ENCODE measurements around the gene ABLIM1. TPM values are rescaled to one million over a fixed set of nuclear protein-coding genes. Genes with fewer than 3 reads are reported as not detected.
A peak's percentile ranks its signal among the peaks of the same experiment; 100 is the strongest.

ABLIM1 gene
- total RNA-seq, 1 experiment from 2014 or later = 62.1 TPM

DNA sequence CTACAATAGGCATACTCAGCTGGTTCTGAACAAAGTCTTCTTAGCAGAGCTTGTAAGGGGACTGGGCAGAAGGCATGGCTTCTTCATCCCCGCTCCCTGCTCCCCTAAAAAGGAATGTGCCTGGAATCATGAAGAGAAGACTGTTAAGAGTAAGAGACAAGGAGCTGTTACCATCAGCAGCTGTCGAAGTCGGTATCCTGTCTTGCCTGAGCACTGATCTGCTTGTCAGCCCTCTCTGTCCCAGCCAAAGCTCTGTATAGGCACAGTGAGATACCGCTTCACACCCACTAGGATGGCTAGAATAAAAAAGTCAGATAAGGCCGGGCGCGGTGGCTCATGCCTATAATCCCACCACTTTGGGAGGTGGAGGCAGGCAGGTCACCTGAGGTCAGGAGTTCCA lies 2.4 kb downstream of the ABLIM1 start (continued):
- TF ChIP-seq, protein P1, sequence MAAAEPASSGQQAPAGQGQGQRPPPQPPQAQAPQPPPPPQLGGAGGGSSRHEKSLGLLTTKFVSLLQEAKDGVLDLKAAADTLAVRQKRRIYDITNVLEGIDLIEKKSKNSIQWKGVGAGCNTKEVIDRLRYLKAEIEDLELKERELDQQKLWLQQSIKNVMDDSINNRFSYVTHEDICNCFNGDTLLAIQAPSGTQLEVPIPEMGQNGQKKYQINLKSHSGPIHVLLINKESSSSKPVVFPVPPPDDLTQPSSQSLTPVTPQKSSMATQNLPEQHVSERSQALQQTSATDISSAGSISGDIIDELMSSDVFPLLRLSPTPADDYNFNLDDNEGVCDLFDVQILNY (CRISPR knock-in tag; IDR thresholded peaks at IDR 0.05) = no peak

DNA sequence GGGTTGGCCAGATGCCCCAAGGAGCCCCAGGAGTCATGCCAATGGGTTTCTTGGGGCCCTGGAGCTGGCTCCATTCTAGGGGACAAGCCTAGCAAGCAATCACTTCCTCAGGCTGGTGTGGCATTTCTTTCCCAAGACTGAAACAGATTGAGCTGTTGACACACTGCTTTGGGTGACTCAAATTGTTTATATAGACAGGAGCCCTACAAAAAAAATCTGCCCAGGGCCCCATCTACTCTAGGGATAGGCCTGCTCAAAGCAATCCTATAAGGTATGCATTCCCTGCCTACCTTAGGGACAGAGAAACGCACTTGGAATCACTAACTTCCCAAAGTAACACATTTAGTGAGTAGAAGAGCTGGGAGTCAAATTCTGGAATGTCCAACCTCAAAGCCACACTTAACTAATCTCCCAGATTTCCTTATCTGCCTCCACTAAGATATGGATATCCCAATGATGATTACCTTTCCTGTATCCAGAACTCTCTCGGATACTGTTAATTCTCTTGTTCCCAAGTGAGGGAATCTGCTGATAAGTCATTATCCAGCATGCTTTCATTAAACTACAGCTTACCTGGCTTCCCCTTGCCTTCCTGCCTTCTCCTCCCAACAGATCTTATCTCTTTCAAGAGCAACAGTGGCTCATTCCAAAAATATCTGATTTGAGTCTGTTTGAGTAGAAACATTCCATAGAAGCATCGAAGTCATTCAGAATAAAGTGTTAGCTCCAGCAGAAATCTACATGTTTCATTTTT lies 3.1 kb downstream of the ABLIM1 start:
- ATAC-seq (no peak), DNase-seq (ENCODE audit: low spot score) (no peak)
- no peaks in the 10 kb centered on the region for H3K36me3 Mint-ChIP-seq
- TF ChIP-seq NR2C2 (CRISPR knock-in tag; IDR thresholded peaks at IDR 0.05) = no peak
- TF ChIP-seq, protein P2, sequence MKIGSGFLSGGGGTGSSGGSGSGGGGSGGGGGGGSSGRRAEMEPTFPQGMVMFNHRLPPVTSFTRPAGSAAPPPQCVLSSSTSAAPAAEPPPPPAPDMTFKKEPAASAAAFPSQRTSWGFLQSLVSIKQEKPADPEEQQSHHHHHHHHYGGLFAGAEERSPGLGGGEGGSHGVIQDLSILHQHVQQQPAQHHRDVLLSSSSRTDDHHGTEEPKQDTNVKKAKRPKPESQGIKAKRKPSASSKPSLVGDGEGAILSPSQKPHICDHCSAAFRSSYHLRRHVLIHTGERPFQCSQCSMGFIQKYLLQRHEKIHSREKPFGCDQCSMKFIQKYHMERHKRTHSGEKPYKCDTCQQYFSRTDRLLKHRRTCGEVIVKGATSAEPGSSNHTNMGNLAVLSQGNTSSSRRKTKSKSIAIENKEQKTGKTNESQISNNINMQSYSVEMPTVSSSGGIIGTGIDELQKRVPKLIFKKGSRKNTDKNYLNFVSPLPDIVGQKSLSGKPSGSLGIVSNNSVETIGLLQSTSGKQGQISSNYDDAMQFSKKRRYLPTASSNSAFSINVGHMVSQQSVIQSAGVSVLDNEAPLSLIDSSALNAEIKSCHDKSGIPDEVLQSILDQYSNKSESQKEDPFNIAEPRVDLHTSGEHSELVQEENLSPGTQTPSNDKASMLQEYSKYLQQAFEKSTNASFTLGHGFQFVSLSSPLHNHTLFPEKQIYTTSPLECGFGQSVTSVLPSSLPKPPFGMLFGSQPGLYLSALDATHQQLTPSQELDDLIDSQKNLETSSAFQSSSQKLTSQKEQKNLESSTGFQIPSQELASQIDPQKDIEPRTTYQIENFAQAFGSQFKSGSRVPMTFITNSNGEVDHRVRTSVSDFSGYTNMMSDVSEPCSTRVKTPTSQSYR (CRISPR knock-in tag; IDR thresholded peaks at IDR 0.05) = no peak
- no peak for TF ChIP-seq ZNF423 (CRISPR knock-in tag; IDR thresholded peaks at IDR 0.05)
- no peak for TF ChIP-seq ZBTB21 (CRISPR knock-in tag; IDR thresholded peaks at IDR 0.05; ENCODE audit: borderline replicate concordance)
- H3K27ac Mint-ChIP-seq = no peak overlapping the region
- no peaks in the 10 kb centered on the region for H3K27me3 Mint-ChIP-seq (ENCODE audit: low read depth)
- ChIA-PET CTCF (interaction anchor here (2.3 kb wide), 1 partner anchor 40 kb away, joined by 5 read pairs; no protein-coding TSS in a partner anchor), POLR2A (no interaction called here)
- H3K9me3 Mint-ChIP-seq = no peaks in the 10 kb centered on the region
- H3K4me3 Mint-ChIP-seq = no peak overlapping the region
- H3K4me1 Mint-ChIP-seq = peaks cover 3% of the 10 kb centered on the region; the same call in 1 of the 2 replicates

DNA sequence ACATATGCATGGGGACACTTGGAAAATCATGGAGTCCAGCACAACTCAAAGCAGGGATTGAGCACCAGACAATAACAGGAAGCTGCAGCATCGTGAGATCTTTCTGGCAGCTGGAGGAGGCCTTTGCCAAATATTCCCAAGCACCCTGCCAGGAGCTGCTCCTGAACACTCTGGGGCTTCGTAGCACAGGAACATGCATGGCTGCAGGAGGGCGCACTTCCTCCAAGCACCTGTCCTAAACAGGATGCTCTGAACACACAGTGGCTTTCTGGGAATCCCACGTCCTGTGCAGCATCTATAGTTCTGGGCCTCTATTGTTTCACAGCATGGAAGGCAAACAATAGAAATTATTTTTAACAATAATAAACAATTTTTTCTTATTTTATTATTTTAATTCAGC lies 4.1 kb downstream of the ABLIM1 start:
- POLR2A ChIA-PET = no interaction called here
- Mint-ChIP-seq H3K4me1 (no peaks in the 10 kb centered on the region), H3K27me3 (ENCODE audit: low read depth) (no peaks in the 10 kb centered on the region), H3K9me3 (no peaks in the 10 kb centered on the region), H3K36me3 (no peaks in the 10 kb centered on the region), H3K4me3 (no peak overlapping the region), H3K27ac (no peak overlapping the region)
- CTCF ChIA-PET = interaction anchor here (0.7 to 2.3 kb wide), 4 partner anchors 10 to 184 kb away, joined by 3 to 6 read pairs (median 4); no protein-coding TSS in a partner anchor
- TF ChIP-seq, protein P3, sequence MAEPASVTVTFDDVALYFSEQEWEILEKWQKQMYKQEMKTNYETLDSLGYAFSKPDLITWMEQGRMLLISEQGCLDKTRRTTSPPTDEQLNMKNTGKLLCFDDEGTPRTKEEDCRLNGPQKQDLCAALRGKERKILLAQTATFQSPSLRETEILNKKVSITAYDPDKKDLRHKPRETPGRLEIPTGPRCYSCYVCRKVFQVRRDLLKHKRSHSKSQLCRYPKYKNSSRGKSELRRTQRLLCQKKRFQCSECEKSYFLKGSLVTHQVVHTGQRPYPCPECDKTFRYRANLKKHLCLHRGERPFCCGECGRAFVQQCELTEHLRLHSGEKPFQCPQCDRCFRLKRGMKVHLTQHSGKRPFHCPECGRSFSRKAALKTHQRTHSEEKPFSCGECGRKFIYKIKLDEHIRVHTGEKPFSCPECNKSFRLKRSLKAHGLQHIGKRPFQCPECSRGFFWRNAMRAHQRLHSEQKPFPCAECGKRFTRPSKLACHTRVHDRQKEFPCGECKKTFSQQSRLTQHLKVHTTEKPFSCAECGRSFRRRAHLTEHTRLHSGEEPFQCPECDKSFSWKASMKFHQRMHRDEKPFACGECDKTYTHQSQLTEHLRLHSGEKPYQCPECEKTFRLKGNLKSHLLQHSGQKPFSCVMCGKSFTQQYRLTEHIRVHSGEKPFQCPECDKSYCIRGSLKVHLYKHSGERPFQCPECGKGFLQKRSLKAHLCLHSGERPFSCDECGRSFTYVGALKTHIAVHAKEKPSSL (CRISPR knock-in tag; conservative IDR thresholded peaks at IDR 0.05) = no peak
- TF ChIP-seq CBFB (CRISPR knock-in tag; IDR thresholded peaks at IDR 0.05; ENCODE audit: low read depth) (no peak), JAZF1 (CRISPR knock-in tag; IDR thresholded peaks at IDR 0.05) (no peak), ZNF121 (CRISPR knock-in tag; IDR thresholded peaks at IDR 0.05) (no peak), JUN (CRISPR knock-in tag; IDR thresholded peaks at IDR 0.05) (no peak)
- TF ChIP-seq, protein P4, sequence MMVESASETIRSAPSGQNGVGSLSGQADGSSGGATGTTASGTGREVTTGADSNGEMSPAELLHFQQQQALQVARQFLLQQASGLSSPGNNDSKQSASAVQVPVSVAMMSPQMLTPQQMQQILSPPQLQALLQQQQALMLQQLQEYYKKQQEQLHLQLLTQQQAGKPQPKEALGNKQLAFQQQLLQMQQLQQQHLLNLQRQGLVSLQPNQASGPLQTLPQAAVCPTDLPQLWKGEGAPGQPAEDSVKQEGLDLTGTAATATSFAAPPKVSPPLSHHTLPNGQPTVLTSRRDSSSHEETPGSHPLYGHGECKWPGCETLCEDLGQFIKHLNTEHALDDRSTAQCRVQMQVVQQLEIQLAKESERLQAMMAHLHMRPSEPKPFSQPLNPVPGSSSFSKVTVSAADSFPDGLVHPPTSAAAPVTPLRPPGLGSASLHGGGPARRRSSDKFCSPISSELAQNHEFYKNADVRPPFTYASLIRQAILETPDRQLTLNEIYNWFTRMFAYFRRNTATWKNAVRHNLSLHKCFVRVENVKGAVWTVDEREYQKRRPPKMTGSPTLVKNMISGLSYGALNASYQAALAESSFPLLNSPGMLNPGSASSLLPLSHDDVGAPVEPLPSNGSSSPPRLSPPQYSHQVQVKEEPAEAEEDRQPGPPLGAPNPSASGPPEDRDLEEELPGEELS (CRISPR knock-in tag; IDR thresholded peaks at IDR 0.05) = no peak
- TF ChIP-seq, protein P5, sequence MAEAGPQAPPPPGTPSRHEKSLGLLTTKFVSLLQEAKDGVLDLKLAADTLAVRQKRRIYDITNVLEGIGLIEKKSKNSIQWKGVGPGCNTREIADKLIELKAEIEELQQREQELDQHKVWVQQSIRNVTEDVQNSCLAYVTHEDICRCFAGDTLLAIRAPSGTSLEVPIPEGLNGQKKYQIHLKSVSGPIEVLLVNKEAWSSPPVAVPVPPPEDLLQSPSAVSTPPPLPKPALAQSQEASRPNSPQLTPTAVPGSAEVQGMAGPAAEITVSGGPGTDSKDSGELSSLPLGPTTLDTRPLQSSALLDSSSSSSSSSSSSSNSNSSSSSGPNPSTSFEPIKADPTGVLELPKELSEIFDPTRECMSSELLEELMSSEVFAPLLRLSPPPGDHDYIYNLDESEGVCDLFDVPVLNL (CRISPR knock-in tag; IDR thresholded peaks at IDR 0.05; ENCODE audit: borderline replicate concordance, low read depth) = no peak
- TF ChIP-seq, protein P6, sequence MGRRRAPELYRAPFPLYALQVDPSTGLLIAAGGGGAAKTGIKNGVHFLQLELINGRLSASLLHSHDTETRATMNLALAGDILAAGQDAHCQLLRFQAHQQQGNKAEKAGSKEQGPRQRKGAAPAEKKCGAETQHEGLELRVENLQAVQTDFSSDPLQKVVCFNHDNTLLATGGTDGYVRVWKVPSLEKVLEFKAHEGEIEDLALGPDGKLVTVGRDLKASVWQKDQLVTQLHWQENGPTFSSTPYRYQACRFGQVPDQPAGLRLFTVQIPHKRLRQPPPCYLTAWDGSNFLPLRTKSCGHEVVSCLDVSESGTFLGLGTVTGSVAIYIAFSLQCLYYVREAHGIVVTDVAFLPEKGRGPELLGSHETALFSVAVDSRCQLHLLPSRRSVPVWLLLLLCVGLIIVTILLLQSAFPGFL (CRISPR knock-in tag; IDR thresholded peaks at IDR 0.05; ENCODE audit: borderline replicate concordance) = no peak
- DNase-seq (ENCODE audit: low spot score) (no peak), ATAC-seq (peak; percentile 55)
